A673 (cell line): Measurements from ENCODE around the gene DKKL1. TPM values are rescaled to one million over a fixed set of nuclear protein-coding genes. Genes with fewer than 3 reads are reported as not detected.
A peak's percentile ranks its signal among the peaks of the same experiment; 100 is the strongest.

Experiments used
- BruUV-seq: library from RNA; stranded (reverse); fragments of 400-500 nt; replicated peaks from 2 replicates; lab custom pipeline; 2021; lab: Mats Ljungman, UMichigan
- CTCF ChIA-PET: fragments of 300-600 bp; sonication (Branson Sonifier 250); formaldehyde crosslinking; loops from one replicate; lab custom pipeline; 2022; ENCODE audit warnings: antibody characterized with exemption; lab: Charles Lee
- POLR2A ChIA-PET: fragments of 300-600 bp; sonication (Branson Sonifier 250); formaldehyde crosslinking; loops from one replicate; lab custom pipeline; 2022; ENCODE audit warnings: antibody characterized with exemption; ENCODE audit not compliant: low non-redundant PET; lab: Charles Lee
- DNase-seq: peaks from one replicate; pipeline ENCODE4 v3.0.0-alpha.2; 2015; ENCODE audit warnings: low spot score
- H3K27ac ChIP-seq: fragments of 200-600 bp; sonication (generic); 2 replicates; pipeline ENCODE4 v1.5.1; 2016; ENCODE audit warnings: mixed run types, low read depth, mild to moderate bottlenecking, mixed read lengths, antibody characterized with exemption, low read length; ENCODE audit not compliant: poor library complexity, severe bottlenecking
- H3K27me3 ChIP-seq: fragments of 200-600 bp; sonication (generic); replicated peaks from 2 replicates; pipeline ENCODE4 v1.6.1; 2017; ENCODE audit warnings: mixed run types, low read depth, mild to moderate bottlenecking, mixed read lengths, antibody characterized with exemption, low read length; ENCODE audit not compliant: insufficient read depth, poor library complexity
- H3K36me3 ChIP-seq: fragments of 200-600 bp; sonication (generic); 2 replicates; pipeline ENCODE4 v1.6.1; 2016; ENCODE audit warnings: mixed run types, mild to moderate bottlenecking, mixed read lengths, antibody characterized with exemption, low read length; ENCODE audit not compliant: insufficient read depth, poor library complexity, severe bottlenecking
- H3K4me1 ChIP-seq: fragments of 200-600 bp; sonication (generic); 2 replicates; pipeline ENCODE4 v1.6.1; 2017; ENCODE audit warnings: mixed run types, mild to moderate bottlenecking, mixed read lengths, antibody characterized with exemption, low read length; ENCODE audit not compliant: insufficient read depth, poor library complexity, severe bottlenecking
- H3K4me3 ChIP-seq: fragments of 200-600 bp; sonication (generic); 2 replicates; pipeline ENCODE4 v1.5.1; 2016; ENCODE audit warnings: low read depth, mixed run types, mild to moderate bottlenecking, mixed read lengths, low read length; ENCODE audit not compliant: poor library complexity, severe bottlenecking
- H3K9me3 ChIP-seq: fragments of 200-600 bp; sonication (generic); 2 replicates; pipeline ENCODE4 v1.6.1; 2016; ENCODE audit warnings: mixed run types, low read depth, mild to moderate bottlenecking, mixed read lengths, antibody characterized with exemption, low read length; ENCODE audit not compliant: poor library complexity, severe bottlenecking
- CTCF ChIP-seq: fragments of 300-800, 200-600 bp; sonication (generic); conservative IDR thresholded peaks from 2 replicates; pipeline ENCODE4 v1.5.1; 2017; ENCODE audit warnings: low read depth, mild to moderate bottlenecking, antibody characterized with exemption, low read length, moderate library complexity, mixed read lengths
- EZH2 ChIP-seq: fragments of 200-600 bp; sonication (generic); IDR thresholded peaks from 2 replicates; pipeline ENCODE4 v1.6.1; 2017; ENCODE audit warnings: borderline replicate concordance, low read depth, mild to moderate bottlenecking, mixed read lengths, antibody characterized with exemption, low read length; ENCODE audit not compliant: poor library complexity, severe bottlenecking
- intact Hi-C: fragments of 100-400 bp; cut with micrococcal nuclease; formaldehyde crosslinking; loops from one replicate; pipeline ENCODE4 v1.10.0; 2022; ENCODE audit not compliant: unreplicated experiment
- total RNA-seq: library from RNA; stranded (reverse); gene quantifications from 2 replicates; pipeline ENCODE4 v1.2.3, GENCODE V29; 2021

Gene DKKL1
- total RNA-seq, 1 experiment from 2014 or later: 1.2 TPM

GRCh38 chr19:49340865-49341718, 22.6 kb upstream of the DKKL1 start:
- no peak for DNase-seq
- intact Hi-C loops: no loop called here
- Histone ChIP-seq H3K4me3 (no peak overlapping the region), H3K36me3 (peaks cover 46% of the 10 kb centered on the region), H3K4me1 (peaks cover 29% of the 10 kb centered on the region), H3K9me3 (no peaks in the 10 kb centered on the region), H3K27ac (peak overlapping the region; percentile 83), H3K27me3 (no peaks in the 10 kb centered on the region)
- ChIA-PET POLR2A (no interaction called here), CTCF (no interaction called here)
- TF ChIP-seq EZH2: no peak
- no peak for TF ChIP-seq CTCF
- BruUV-seq: TSS peak; percentile 64

GRCh38 chr19:49342291-49342721, 21.4 kb upstream of the DKKL1 start:
- no peak for TF ChIP-seq CTCF
- TF ChIP-seq EZH2: no peak
- no peak for DNase-seq
- Histone ChIP-seq H3K27me3 (no peaks in the 10 kb centered on the region), H3K4me1 (peaks cover 29% of the 10 kb centered on the region), H3K4me3 (no peak overlapping the region), H3K36me3 (peaks cover 58% of the 10 kb centered on the region), H3K9me3 (no peaks in the 10 kb centered on the region), H3K27ac (no peak overlapping the region)
- POLR2A ChIA-PET: no interaction called here
- BruUV-seq: no TSS peak
- intact Hi-C loops: no loop called here
- CTCF ChIA-PET: no interaction called here

GRCh38 chr19:49343123-49343522, 20.6 kb upstream of the DKKL1 start:
- intact Hi-C loops: no loop called here
- no TSS peak for BruUV-seq
- Histone ChIP-seq H3K4me3 (no peak overlapping the region), H3K36me3 (peaks cover 66% of the 10 kb centered on the region), H3K4me1 (peaks cover 28% of the 10 kb centered on the region), H3K27me3 (no peaks in the 10 kb centered on the region), H3K27ac (no peak overlapping the region), H3K9me3 (no peaks in the 10 kb centered on the region)
- CTCF ChIA-PET: no interaction called here
- TF ChIP-seq EZH2 (no peak), CTCF (no peak)
- POLR2A ChIA-PET: no interaction called here
- no peak for DNase-seq
